GM21619 (cell line): Measurements from ENCODE around the gene MOCOS.

Experiments used
- ATAC-seq: cut with Tn5 transposase; IDR thresholded peaks from one replicate; pipeline ENCODE4 v1.9.1; 2021; ENCODE audit not compliant: unreplicated experiment

The MOCOS gene

GRCh38 chr18:36176711-36177110, 10.6 kb upstream of the MOCOS start:
- no peak for ATAC-seq

DNA sequence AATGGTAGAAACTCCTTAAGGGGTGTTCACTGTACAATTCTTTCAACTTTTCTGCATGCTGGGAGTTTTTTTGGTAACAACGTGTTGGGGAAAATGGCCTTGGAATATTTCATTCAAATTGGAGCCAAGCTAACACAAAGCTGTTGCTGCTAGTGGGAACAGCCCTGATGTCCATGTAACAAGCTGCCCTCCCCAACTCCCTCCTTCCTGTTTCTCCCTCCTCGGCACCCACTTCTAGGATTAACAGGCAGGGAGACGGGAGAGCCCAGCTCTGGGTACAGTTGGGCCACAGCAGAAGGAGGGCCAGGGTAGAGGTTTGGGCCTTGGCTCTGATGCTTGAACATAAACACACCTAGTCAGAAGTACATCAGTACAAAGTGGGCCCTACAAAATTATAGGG, 9.4 kb upstream of the MOCOS start:
- no peak for ATAC-seq

DNA sequence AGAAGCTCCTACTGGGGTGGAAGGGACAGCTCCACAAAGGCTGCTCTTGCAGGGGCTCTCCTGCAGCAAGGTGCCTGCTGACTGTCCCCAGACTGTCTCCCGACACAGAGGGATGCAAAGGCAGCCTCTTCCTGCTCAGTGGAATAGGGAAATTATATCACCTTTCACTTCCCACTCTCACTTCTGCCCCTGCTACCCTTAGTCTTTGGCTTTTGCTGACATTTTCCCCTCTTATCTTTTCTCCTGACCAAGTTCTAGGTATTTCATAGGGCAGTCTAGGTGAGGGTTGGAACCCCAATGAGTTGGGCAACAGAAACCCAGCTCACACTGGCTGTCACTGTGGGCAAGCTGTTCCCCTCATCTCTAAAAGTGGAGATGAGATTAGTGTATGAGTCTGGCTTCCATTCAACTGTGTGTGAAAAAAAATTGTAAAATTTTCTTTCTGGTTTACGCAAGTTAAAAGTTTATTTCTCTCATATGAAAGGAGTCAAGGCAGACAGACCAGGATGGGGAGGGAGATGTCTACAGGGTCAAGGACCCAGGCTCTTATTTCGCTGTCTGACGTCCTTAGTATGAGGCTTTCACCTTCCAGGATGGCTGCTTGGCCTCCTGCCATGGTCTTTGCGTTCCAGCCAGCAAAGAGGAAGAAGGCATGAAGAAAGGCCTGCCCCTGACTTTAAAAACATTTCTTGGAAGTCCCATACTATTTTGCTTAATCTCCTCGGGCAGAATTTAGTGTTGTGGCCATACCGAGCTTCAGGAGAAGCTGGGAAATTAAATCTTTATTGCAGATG, 7.5 kb upstream of the MOCOS start:
- no peak for ATAC-seq

GRCh38 chr18:36181441-36181840, 5.9 kb upstream of the MOCOS start:
- ATAC-seq = no peak

- ATAC-seq = no peak
These were observed 5.3 kb upstream of the MOCOS start for GRCh38 chr18:36181898-36182506.

GRCh38 chr18:36183033-36183432, 4.3 kb upstream of the MOCOS start:
- no peak for ATAC-seq

DNA sequence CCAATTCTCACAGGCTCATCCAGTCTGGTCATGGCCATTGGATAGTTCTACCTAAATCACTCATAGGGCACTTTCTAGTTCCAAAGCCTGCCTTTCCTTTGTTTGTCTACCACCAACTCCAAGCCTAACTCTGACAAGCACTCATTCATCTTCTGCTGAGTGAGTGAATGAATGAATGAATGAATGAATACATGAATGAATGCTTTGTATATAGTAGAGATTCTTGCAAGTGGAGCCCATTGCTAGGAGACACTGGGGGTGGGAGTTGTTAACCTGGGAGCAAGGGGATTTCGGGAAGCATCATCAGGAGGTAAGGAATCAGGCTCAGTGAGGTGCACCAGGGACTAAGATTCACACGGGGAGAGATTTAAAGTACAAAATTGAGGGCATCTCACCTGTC, 3.3 kb upstream of the MOCOS start:
- ATAC-seq = no peak

DNA sequence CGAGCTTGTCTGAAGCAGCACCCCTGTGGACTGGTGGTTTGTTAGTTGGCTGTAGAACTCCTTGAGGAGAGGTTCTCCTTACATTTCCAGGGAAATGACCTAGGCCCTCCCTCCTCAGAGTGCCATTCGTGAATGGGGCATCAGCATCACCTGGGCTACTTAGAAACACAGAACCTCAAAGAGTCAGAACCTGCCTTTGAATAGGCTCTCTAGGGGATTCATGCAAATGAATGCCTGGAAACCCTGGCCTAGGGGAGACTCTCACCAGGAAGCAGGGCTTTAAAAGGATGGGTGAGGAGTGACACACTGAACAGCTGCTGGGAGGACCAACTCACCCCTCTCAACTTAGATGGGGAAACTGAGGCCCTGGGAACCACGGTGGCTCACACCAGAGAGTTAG, 2.1 kb upstream of the MOCOS start:
- no peak for ATAC-seq

DNA sequence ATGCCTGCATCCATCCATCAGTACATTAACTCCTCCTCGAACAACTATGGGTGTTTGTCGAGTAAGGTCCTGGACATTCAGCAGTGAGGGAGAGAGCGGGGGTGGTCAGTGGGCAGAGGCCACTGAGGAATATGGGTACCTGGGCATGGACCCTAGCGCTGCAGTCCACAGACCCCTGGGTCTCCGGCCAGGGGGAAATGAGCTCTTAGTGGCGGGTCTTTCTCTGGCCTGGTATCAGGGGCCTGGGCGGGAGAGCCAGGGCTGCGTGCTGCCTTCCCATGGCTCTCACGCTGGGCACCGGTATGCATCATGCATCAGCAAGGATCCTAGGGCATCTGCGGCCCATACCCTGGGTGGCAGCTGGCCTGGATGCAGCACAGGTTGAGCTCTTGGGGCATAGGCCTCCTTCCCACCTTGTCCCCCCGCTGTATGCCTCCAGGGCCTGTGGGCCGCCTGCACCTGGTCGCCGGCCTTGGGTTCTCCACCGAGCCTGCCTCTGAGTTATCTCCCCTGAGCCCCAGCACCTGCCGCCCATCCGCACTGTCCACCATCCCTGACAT, 1.3 kb upstream of the MOCOS start:
- no peak for ATAC-seq

DNA sequence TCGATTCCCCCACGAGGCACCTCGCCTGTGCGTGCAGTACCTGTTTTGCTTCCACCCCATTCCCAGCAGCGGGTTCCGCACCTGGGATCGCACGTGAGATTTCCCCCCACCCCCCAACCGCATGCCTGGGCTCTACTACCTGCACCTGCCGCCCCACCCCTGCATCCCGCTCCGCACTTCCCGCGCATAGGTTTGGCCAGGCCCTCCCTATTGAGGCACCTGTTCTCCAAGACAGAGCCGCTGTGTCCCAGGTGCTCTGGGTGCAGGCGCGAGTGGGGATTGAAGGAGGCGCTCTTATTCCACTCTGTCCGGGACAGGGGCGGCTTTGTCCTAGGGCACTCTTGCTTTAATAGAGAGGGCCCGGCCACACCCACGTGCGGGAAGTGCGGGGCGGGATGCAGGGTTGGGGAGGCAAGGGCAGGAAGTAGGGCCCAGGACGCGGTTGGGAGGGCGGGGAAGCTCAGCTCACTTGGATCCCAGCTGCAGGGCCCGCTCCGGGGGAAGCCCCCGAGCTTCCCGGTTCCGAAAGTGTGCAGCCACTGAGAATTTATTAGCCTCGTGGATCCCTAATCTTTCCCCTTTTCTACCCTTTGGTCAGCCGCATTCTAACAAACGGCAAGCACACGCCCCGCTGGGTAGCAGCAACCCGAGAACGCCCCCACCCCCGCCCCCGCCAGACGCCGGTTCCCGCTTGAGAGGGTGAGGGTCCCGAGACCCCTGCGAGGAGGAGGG, 670 bp upstream of the MOCOS start:
- no peak for ATAC-seq

- peak; percentile 11 for ATAC-seq
These were observed 777 bp downstream of the MOCOS start for GRCh38 chr18:36187826-36188721.

DNA sequence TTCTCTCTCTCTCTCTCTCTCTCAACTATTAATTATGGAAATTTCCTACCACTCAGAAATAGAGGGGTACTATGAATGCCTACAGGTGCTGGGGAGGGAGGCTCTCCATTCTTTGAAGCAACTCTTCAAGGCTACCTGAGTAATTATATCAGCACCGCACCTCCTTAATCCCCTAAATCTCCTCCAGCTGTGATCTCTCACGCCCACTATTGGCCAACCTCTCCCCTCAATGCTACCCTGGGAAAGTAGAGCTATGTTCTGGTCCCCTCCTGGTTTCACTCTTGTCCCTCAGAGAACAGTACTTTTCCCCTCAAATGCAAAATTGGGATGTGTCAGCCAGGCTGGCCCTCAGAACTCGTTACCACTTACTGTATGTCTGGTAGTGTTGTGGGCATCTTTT, 1.6 kb downstream of the MOCOS start:
- ATAC-seq = no peak

DNA sequence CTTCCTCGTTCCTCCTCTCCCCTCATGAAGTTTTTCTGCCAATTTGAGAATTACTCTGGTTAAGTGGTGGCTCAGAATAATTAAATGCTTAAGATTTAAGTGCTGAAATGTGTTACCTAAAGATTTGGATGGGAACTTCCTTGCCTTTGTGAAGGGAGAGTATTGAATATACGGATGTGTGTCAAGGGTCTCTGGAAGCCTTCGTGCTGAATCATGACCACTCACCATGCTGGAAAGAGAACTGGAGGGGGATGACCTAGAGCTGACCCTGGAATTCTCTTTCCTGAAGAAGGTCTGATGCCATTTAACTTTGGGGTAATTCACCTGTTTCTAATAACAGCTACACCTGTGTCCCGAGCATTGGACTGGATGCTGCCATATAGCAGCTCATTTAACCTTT, 2.2 kb downstream of the MOCOS start:
- ATAC-seq = no peak

DNA sequence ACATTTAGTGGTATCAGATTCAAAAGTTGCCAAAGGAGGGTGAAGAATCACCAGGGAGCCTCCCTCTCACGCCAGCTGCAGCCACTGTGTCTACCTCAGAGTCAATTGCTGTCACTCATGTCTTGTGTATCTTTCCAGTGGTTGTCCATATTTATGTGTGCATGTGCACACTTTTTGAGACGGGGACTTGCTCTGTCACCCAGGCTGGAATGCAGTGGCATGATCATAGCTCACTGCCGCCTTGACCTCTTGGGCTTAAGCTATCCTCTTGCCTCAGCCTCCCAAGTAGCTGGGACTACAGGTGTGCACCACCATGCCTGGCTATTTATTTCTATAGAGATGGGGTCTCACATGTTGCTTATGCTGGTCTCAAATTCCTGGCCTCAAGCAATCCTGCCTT, 4.0 kb downstream of the MOCOS start:
- ATAC-seq = no peak

DNA sequence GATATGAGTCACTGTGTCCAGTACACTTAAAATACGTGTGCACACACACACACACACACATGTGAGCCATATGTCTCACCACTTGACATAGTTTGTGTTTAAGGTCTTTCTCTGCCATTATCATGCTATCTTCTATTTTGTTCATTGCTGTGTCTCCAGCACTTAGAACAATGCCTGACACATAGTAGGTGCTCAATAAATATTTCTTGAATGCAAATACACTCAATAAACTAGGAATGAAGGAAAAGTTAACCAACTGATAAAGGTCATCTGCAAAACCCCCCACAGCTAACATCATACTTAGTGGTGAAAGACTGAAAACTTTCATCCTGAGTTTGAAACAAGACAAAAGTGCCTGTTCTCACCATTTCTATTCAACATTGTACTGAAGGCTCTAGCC, 4.4 kb downstream of the MOCOS start:
- no peak for ATAC-seq

DNA sequence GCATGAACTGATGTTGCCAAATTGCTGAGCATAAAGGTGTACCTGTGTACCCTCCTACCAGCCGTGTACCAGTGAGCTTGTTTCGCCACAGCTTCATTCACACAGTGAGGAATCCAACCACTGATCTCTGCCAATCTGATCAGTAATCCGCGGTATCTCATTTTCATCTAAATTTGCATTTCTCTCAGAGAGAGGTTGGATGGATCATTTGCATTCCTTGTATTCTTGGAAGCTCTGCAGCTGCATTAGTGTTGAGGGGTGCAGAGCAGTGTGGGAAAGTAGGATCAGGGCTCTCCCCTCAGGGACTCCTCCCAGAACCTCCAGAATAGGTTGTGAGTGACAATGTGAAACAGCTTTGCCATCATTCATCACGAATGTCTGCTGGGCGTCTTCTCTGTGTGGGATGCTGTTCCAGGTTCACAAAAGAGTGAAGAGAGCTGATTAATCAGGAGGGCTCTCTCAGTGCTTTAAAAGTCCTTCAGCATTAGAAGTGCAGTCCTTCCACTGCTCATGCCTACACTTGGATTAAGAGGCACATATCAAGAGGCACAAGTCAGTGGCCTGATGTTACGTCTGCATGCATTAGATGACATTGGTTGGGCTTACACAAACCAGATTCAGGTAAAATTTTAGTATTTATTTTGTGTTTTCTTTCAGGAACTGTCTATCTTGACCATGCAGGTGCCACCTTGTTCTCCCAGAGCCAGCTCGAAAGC, 7.5 kb downstream of the MOCOS start:
- no peak for ATAC-seq

- no peak for ATAC-seq
These were observed 8.3 kb downstream of the MOCOS start for GRCh38 chr18:36195427-36196122.

GRCh38 chr18:36196238-36196995, 9.1 kb downstream of the MOCOS start:
- ATAC-seq = no peak
